ENCODE measurements around the gene SLC35E2B. TPM values are rescaled to one million over a fixed set of nuclear protein-coding genes. Genes with fewer than 3 reads are reported as not detected.
"Not testable (repeated sequence)": the region's sequence is repeated elsewhere in the genome, so short reads cannot be mapped to it uniquely, and the experiment has no call there.

SLC35E2B gene
- total RNA-seq, 1 donor from 2014 or later, result 15.7 TPM

DNA sequence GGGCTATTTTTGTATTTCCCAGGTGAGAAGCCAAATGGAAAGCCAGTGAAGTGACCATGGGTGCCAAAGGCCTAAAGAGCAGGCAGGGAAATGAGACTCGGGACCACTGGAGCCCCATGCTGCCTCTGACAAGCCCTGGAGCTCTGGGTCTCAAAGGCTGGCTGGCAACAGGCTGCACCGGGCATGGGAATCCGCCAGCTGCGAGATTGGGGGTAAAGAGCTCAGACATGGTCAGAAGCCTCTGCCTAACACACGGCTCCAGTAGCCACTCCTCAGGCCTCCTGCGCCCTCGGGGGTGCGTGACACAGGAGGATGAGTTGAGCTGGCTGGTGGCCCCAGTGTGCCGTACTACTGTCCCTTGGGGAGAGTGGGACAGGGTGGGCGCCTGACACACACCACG is 28.3 kb downstream of the SLC35E2B start:
- not testable (repeated sequence) for H3K27ac ChIP-seq (ENCODE audit: low read depth, low read length); H3K9me3 ChIP-seq (ENCODE audit: control insufficient read depth in 3 of 3, low read length in 3 of 3); H3K27me3 ChIP-seq (ENCODE audit: control insufficient read depth in 3 of 3, insufficient read depth in 3 of 3, low read length in 3 of 3); H3K4me1 ChIP-seq (ENCODE audit: control insufficient read depth in 3 of 3, insufficient read depth in 3 of 3, low read length in 3 of 3); H3K4me3 ChIP-seq (ENCODE audit: low read length in 3 of 3); H3K9ac ChIP-seq (ENCODE audit: low read depth in 1 of 3, low read length in 3 of 3)
- H3K36me3 ChIP-seq (ENCODE audit: control insufficient read depth in 3 of 3, insufficient read depth in 3 of 3, low read length in 3 of 3), result peaks cover 21 to 25% (median 22%) of the 10 kb centered on the region in 3 donors

DNA sequence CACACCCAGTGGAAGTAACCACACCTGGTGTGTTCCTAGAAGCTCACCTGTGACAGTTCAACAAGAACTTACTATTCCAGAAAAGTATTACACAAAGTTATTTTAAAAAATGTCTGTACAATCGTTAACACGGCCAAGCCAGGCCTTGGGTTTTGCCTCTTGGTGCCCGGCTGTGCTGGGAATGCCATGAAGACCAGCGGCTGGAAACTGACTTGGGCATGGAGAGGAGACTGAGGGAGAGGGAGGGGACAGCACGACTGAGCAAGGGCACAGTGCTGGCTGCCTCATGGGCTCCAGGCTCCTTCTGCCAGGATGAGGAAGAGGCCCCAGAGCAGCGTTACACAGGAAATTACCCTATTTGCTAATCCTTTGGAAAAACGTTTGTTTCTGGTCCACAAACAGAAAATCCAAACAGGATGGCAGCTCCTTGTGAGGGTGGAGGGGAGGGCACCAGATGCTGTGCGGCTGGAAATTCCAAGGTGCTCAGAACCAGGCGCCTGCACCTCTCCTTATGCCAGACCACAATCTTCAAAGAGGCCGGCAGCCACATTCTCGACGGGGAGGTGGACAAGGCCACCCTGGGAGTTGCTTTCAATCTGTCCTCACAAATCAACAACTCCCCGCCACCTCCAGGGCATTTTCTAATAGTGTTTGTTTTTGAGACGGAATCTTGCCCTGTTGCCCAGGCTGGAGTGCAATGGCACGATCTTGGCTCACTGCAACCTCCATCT is 29.6 kb downstream of the SLC35E2B start:
- not testable (repeated sequence) for H3K4me3 ChIP-seq (ENCODE audit: low read length in 3 of 3); H3K9me3 ChIP-seq (ENCODE audit: control insufficient read depth in 3 of 3, low read length in 3 of 3); H3K9ac ChIP-seq (ENCODE audit: low read depth in 1 of 3, low read length in 3 of 3); H3K4me1 ChIP-seq (ENCODE audit: control insufficient read depth in 3 of 3, insufficient read depth in 3 of 3, low read length in 3 of 3); H3K27me3 ChIP-seq (ENCODE audit: control insufficient read depth in 3 of 3, insufficient read depth in 3 of 3, low read length in 3 of 3)
- H3K36me3 ChIP-seq (ENCODE audit: control insufficient read depth in 3 of 3, insufficient read depth in 3 of 3, low read length in 3 of 3), result peaks cover 18 to 22% (median 20%) of the 10 kb centered on the region in 3 donors
- H3K27ac ChIP-seq (ENCODE audit: low read depth, low read length), result peak overlapping the region; percentile 51

DNA sequence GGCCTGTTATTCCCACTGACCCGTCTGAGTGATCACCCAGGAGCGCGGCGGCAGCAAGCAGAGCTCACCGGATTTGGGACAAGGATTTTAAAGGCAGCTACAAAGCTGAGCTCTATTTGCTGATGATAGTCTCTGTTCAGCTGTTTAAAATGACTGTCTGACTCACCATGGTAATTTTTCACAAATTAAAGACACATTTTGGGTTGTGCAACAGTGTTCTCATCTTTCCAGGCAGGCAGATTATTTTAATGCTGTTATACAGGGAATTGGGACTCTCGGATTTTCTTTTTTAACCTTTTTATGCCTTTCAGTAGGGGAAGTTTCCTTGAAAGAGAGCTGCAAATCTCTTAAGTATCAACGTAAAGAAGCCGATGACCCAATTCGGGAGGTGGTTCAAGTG is 30.2 kb downstream of the SLC35E2B start:
- Histone ChIP-seq H3K27ac (ENCODE audit: low read depth, low read length) (peak overlapping the region; percentile 51), H3K36me3 (ENCODE audit: control insufficient read depth in 3 of 3, insufficient read depth in 3 of 3, low read length in 3 of 3) (peaks cover 17 to 19% (median 18%) of the 10 kb centered on the region in 3 donors)
- H3K4me3 ChIP-seq (ENCODE audit: low read length in 3 of 3); H3K27me3 ChIP-seq (ENCODE audit: control insufficient read depth in 3 of 3, insufficient read depth in 3 of 3, low read length in 3 of 3); H3K4me1 ChIP-seq (ENCODE audit: control insufficient read depth in 3 of 3, insufficient read depth in 3 of 3, low read length in 3 of 3); H3K9ac ChIP-seq (ENCODE audit: low read depth in 1 of 3, low read length in 3 of 3); H3K9me3 ChIP-seq (ENCODE audit: control insufficient read depth in 3 of 3, low read length in 3 of 3): not testable (repeated sequence)

DNA sequence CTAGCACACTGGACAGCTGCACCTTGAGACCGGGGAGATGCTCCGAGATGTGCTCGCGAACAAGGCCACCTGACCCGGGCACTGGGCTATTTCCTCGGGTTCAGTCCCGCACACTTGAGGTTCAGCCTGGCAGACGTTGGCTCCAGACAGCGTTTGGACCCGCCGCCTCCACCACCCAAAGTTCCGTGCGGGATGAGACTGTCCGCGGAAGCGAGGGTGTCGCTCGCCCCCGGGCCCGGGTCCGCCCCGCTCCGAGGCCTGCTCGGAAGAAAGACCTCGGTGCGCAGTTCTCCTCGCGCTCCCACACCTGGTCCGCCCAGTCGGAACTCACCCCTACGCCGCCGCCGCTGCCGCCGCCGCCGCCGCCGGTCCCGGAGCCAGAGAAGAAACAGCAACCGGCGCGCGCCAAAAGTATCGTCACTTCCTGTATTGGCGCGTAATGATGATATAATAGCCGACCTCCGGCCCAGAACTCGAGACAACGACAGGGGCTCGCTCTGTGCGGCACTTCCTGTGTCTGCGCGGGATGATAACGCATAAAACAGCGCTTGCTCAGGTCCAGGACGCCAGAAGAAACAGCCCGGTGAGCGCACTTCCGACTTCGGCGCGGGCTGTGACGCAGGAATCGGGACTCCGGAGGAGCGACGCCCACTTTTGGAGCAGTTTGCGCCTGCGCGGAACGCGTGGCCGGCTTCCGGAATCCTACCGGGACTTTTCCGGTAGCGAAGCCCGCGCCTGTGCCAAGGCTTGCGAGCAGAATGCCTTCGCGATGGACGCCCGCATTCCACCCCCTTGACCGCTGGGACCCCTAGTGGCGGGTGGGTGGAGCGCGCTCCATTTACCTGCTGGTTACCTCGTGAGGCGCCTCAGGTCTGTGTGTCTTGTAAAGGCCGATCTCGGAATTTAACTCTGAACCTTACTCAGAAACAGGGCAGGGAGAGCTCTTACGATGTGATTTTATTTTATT is 33.7 kb downstream of the SLC35E2B start, which contains the start of gene CDK11B:
Gene CDK11B, minus strand, starts transcription at position 422 of the 967 bp plus-strand sequence. CDS start 1,519 bp downstream, outside the sequence.
- Histone ChIP-seq H3K4me1 (ENCODE audit: control insufficient read depth in 3 of 3, insufficient read depth in 3 of 3, low read length in 3 of 3) (peaks cover 6 to 14% (median 9%) of the 10 kb centered on the region in 3 donors), H3K9ac (ENCODE audit: low read depth in 1 of 3, low read length in 3 of 3) (peak within 1 kb of the TSS; percentile 91 to 97 (median 94)), H3K4me3 (ENCODE audit: low read length in 3 of 3) (peak within 1 kb of the TSS; percentile 81 to 92 (median 88)), H3K36me3 (ENCODE audit: control insufficient read depth in 3 of 3, insufficient read depth in 3 of 3, low read length in 3 of 3) (peaks cover 17 to 22% (median 18%) of the 10 kb centered on the region in 3 donors), H3K27ac (ENCODE audit: low read depth, low read length) (peak within 1 kb of the TSS; percentile 98)
- H3K9me3 ChIP-seq (ENCODE audit: control insufficient read depth in 3 of 3, low read length in 3 of 3); H3K27me3 ChIP-seq (ENCODE audit: control insufficient read depth in 3 of 3, insufficient read depth in 3 of 3, low read length in 3 of 3): not testable (repeated sequence)

DNA sequence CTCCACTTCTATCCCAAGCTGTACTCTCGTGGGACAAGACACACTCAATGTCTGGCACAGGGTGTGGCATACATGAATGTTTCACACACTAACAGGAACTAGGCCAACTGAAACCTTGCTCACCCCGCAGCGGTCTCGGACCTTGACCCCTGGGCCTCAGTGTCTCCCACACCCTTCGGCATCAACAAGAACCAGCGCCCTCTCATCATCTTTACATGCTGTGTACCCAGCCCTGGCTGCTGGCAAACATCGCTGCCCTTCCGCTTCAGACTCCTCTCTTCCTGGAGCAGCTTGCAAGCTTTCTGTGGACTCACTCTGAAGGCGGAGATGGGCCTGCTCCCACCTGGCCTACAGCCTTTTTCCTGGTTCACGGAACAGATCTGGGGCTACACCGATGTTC is 44.3 kb downstream of the SLC35E2B start:
- H3K27ac ChIP-seq (ENCODE audit: low read depth, low read length); H3K4me1 ChIP-seq (ENCODE audit: control insufficient read depth in 3 of 3, insufficient read depth in 3 of 3, low read length in 3 of 3); H3K27me3 ChIP-seq (ENCODE audit: control insufficient read depth in 3 of 3, insufficient read depth in 3 of 3, low read length in 3 of 3); H3K4me3 ChIP-seq (ENCODE audit: low read length in 3 of 3); H3K9me3 ChIP-seq (ENCODE audit: control insufficient read depth in 3 of 3, low read length in 3 of 3); H3K9ac ChIP-seq (ENCODE audit: low read depth in 1 of 3, low read length in 3 of 3): not testable (repeated sequence)
- H3K36me3 ChIP-seq (ENCODE audit: control insufficient read depth in 3 of 3, insufficient read depth in 3 of 3, low read length in 3 of 3), result peaks cover 29 to 42% (median 30%) of the 10 kb centered on the region in 3 donors

DNA sequence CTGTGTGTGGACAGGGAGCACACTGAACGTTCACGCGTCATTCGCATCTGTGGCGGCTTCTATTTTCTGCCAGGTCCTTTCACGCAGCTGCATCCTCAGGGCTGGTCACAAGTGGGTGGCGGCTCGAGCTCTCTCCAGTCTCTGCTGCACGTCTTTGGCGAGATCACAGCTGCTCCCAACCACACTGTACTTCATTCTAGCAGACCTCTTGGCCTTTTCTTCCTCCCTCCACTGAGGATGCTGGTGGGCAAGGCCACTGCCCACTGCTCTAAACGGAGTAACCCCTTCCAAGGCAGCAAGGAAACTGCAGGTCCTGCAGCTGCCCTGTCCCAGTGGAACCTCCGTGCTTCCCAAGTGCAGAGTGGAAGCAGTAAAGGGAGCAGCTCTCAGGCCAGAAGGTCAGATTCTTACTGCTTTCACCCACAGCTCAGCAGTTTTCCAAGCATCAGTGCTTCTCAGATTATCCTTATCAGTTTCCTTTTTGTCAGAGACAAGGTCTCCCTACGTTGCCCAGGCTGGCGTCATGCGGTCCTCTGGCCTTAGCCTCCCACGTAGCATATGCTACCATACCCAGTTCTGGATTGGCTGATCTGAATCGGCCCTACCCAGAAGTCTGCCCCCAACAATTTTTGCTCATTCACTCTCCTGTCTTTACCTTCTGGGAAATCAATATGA is 44.9 kb downstream of the SLC35E2B start:
- H3K9me3 ChIP-seq (ENCODE audit: control insufficient read depth in 3 of 3, low read length in 3 of 3); H3K4me1 ChIP-seq (ENCODE audit: control insufficient read depth in 3 of 3, insufficient read depth in 3 of 3, low read length in 3 of 3); H3K9ac ChIP-seq (ENCODE audit: low read depth in 1 of 3, low read length in 3 of 3); H3K4me3 ChIP-seq (ENCODE audit: low read length in 3 of 3); H3K27ac ChIP-seq (ENCODE audit: low read depth, low read length); H3K27me3 ChIP-seq (ENCODE audit: control insufficient read depth in 3 of 3, insufficient read depth in 3 of 3, low read length in 3 of 3): not testable (repeated sequence)
- peaks cover 29 to 41% (median 30%) of the 10 kb centered on the region in 3 donors for H3K36me3 ChIP-seq (ENCODE audit: control insufficient read depth in 3 of 3, insufficient read depth in 3 of 3, low read length in 3 of 3)

DNA sequence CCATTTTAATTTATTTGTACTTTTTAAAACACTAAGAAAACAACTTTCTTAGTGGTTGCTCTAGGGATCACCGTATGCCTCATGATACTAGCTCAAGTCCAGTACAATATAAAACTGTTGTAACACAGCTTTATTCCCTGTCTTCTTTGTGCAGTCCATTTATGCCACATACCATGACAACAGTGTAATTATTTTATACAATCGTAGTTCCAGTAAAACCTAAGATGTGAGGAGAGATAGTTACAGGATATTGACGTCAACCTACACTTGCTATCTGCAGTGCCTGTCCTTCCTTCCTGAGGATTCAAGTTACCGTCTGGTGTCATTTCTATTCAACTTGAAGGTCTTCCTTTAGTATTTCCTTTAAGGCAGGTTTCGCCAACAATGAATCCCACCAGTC is 46.3 kb downstream of the SLC35E2B start:
- H3K27ac ChIP-seq (ENCODE audit: low read depth, low read length); H3K4me3 ChIP-seq (ENCODE audit: low read length in 3 of 3); H3K4me1 ChIP-seq (ENCODE audit: control insufficient read depth in 3 of 3, insufficient read depth in 3 of 3, low read length in 3 of 3); H3K9ac ChIP-seq (ENCODE audit: low read depth in 1 of 3, low read length in 3 of 3); H3K27me3 ChIP-seq (ENCODE audit: control insufficient read depth in 3 of 3, insufficient read depth in 3 of 3, low read length in 3 of 3); H3K9me3 ChIP-seq (ENCODE audit: control insufficient read depth in 3 of 3, low read length in 3 of 3): not testable (repeated sequence)
- H3K36me3 ChIP-seq (ENCODE audit: control insufficient read depth in 3 of 3, insufficient read depth in 3 of 3, low read length in 3 of 3), result peaks cover 18 to 32% (median 22%) of the 10 kb centered on the region in 3 donors

DNA sequence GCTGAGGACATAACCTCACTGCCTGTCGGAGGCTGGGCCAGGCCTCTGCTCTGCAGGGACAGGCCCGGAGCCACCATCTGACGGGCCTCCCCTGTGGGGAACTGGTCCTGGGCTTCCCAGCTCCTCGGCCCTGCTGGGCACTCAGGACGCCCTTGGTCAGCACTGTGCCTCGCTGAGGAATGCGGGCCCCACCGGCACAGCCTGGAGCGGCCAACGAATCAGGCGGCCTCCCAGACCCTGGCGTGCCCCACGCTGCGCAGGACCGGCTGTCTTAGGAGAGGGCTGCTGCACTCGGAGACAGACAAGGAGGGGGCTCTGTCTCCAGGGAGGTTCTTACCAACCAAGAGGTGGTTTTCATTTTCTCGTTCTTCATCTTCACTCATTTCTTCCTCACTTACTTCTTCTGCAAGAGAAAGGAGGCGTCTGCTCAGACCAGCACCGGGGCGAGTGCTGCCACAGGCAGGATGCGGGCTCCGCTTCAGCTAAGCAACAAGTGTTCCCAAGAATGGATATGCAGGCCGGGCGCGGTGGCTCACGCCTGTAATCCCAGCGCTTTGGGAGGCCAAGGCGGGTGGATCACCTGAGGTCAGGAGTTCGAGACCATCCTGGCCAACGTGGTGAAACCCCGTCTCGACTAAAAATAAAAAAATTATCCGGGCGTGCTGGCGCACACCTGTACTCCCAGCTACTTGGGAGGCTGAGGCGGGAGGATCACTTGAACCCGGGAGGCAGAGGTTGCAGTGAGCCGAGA is 51.7 kb downstream of the SLC35E2B start:
- not testable (repeated sequence) for H3K4me3 ChIP-seq (ENCODE audit: low read length in 3 of 3); H3K27ac ChIP-seq (ENCODE audit: low read depth, low read length); H3K4me1 ChIP-seq (ENCODE audit: control insufficient read depth in 3 of 3, insufficient read depth in 3 of 3, low read length in 3 of 3); H3K9me3 ChIP-seq (ENCODE audit: control insufficient read depth in 3 of 3, low read length in 3 of 3); H3K9ac ChIP-seq (ENCODE audit: low read depth in 1 of 3, low read length in 3 of 3); H3K27me3 ChIP-seq (ENCODE audit: control insufficient read depth in 3 of 3, insufficient read depth in 3 of 3, low read length in 3 of 3)
- peaks cover 0 to 14% (median 3%) of the 10 kb centered on the region in 3 donors for H3K36me3 ChIP-seq (ENCODE audit: control insufficient read depth in 3 of 3, insufficient read depth in 3 of 3, low read length in 3 of 3)

DNA sequence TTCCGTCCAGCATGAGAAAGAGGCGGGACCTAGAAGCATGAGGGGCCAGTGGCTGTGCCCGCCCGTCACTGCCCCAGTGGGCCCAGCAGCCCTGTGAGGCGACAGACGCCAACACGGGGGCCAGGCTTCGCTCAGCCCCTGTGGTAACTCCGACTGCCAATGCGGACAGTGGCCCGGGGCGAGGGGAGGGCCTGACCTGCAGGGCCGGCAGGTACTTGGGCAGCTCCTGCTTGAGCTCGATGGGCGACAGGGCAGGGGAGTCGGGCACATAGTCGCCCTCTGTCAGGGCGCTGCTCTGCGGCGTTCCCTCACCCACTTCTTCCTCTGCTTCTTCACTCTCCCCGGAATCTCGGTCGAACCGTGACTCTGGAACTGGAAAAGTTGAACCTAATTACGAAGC is 52.5 kb downstream of the SLC35E2B start:
- not testable (repeated sequence) for H3K27me3 ChIP-seq (ENCODE audit: control insufficient read depth in 3 of 3, insufficient read depth in 3 of 3, low read length in 3 of 3); H3K4me1 ChIP-seq (ENCODE audit: control insufficient read depth in 3 of 3, insufficient read depth in 3 of 3, low read length in 3 of 3); H3K4me3 ChIP-seq (ENCODE audit: low read length in 3 of 3); H3K9me3 ChIP-seq (ENCODE audit: control insufficient read depth in 3 of 3, low read length in 3 of 3); H3K27ac ChIP-seq (ENCODE audit: low read depth, low read length); H3K9ac ChIP-seq (ENCODE audit: low read depth in 1 of 3, low read length in 3 of 3)
- peaks cover 0 to 12% (median 3%) of the 10 kb centered on the region in 3 donors for H3K36me3 ChIP-seq (ENCODE audit: control insufficient read depth in 3 of 3, insufficient read depth in 3 of 3, low read length in 3 of 3)

Measured in skeletal muscle tissue (tissue), 4 donors.